ENCODE data around the gene FGF18. TPM values are rescaled to one million over a fixed set of nuclear protein-coding genes. Genes with fewer than 3 reads are reported as not detected.

The FGF18 gene
- total and polyA plus RNA-seq, 4 experiments from 2014 or later: 0.09 to 0.32 (median 0.17) TPM; not detected in 1

DNA sequence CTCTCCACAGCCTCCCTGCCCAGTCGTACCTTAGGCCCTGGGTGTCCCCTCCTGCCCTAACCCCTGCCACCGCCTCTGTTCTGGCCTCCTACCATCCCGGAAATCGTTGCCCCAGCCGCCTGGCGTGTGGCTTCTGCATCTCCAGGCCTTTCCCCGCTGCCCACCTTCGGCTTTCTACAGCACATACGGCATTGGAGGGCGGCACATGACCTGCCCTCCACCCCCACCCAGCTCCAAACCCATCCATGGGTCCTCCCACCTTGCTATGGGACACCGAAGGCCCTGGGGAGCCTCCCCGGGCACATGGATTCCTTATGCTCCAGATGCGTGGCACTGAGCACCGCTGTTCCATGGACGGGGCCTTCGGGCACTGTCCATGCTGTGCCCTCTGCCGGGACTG lies 32.0 kb downstream of the FGF18 start:
- intact Hi-C loops (cut with micrococcal nuclease): no loop called here
- no peak overlapping the region for H3K4me3 ChIP-seq (ENCODE audit: low read length in 2 of 2)
- H3K27me3 Mint-ChIP-seq: peaks cover 28 to 43% of the 10 kb centered on the region in 2 donors
- DNase-seq: no peak
- no peak overlapping the region for H3K27ac Mint-ChIP-seq
- ChIA-PET CTCF (ENCODE audit: partially characterized antibody) (no interaction called here), POLR2A (ENCODE audit: partially characterized antibody) (no interaction called here)
- no peaks in the 10 kb centered on the region for H3K9me3 ChIP-seq (ENCODE audit: control insufficient read depth in 1 of 2, low read length in 2 of 2)
- H3K36me3 Mint-ChIP-seq: no peaks in the 10 kb centered on the region
- H3K27me3 ChIP-seq (ENCODE audit: insufficient read depth, low read length): peaks cover 5% of the 10 kb centered on the region
- H3K4me3 Mint-ChIP-seq: peak overlapping the region in 4 of 8 donors; percentile 34 to 71 (median 53)
- no peaks in the 10 kb centered on the region for H3K36me3 ChIP-seq (ENCODE audit: insufficient read depth, low read length)
- no peak overlapping the region for H3K27ac ChIP-seq (ENCODE audit: low read depth, low read length)
- peaks cover 3 to 11% (median 4%) of the 10 kb centered on the region in 4 donors for H3K4me1 Mint-ChIP-seq
- H3K9me3 Mint-ChIP-seq: peaks cover 0 to 2% (median 0%) of the 10 kb centered on the region in 8 donors
- no peaks in the 10 kb centered on the region for H3K4me1 ChIP-seq (ENCODE audit: insufficient read depth, low read length)

DNA sequence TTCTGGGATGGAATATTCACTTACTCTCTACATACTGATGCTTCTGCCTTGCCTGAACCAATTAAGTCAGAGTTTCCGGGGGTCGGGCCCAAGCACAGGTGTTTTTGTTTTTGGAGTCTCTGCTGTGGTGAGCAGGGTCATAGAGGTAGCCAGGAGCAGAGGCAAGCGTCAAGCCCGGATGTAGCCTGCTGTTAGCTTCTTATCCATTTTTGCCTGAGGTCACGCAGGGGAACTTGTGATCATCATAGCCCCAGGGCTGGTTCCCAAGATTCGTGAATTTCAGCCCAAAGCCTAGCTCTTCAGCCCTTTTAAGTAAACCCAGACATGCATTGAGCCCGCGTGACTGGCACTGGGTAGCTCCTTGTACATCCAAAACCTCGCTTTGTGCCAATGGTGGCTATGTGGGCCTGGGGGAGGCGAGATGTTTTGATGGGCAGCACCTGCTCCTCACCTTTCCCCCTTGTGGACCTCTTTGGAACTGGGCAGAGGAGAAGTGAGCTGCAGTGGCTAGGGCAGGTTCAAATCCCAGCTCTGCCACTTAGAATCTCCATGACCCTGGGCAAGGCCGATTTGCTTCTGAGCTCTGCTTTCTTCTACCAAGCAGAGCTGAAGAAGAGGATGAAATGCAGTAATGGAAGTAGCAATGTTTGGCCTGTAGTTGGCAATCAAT lies 33.7 kb downstream of the FGF18 start:
- H3K27ac ChIP-seq (ENCODE audit: low read depth, low read length): no peak overlapping the region
- H3K4me3 ChIP-seq (ENCODE audit: low read length in 2 of 2): no peak overlapping the region
- POLR2A ChIA-PET (ENCODE audit: partially characterized antibody): no interaction called here
- H3K4me1 ChIP-seq (ENCODE audit: insufficient read depth, low read length): no peaks in the 10 kb centered on the region
- no peak for DNase-seq
- no peak overlapping the region for H3K27ac Mint-ChIP-seq
- no peaks in the 10 kb centered on the region for H3K36me3 ChIP-seq (ENCODE audit: insufficient read depth, low read length)
- H3K36me3 Mint-ChIP-seq: no peaks in the 10 kb centered on the region
- H3K9me3 ChIP-seq (ENCODE audit: control insufficient read depth in 1 of 2, low read length in 2 of 2): no peaks in the 10 kb centered on the region
- no peak overlapping the region for H3K4me3 Mint-ChIP-seq
- peaks cover 5% of the 10 kb centered on the region for H3K27me3 ChIP-seq (ENCODE audit: insufficient read depth, low read length)
- H3K9me3 Mint-ChIP-seq: peaks cover 0 to 2% (median 0%) of the 10 kb centered on the region in 8 donors
- H3K4me1 Mint-ChIP-seq: peaks cover 3 to 11% (median 4%) of the 10 kb centered on the region in 4 donors
- intact Hi-C loops (cut with micrococcal nuclease): no loop called here
- peaks cover 27 to 43% of the 10 kb centered on the region in 2 donors for H3K27me3 Mint-ChIP-seq
- CTCF ChIA-PET (ENCODE audit: partially characterized antibody): no interaction called here

DNA sequence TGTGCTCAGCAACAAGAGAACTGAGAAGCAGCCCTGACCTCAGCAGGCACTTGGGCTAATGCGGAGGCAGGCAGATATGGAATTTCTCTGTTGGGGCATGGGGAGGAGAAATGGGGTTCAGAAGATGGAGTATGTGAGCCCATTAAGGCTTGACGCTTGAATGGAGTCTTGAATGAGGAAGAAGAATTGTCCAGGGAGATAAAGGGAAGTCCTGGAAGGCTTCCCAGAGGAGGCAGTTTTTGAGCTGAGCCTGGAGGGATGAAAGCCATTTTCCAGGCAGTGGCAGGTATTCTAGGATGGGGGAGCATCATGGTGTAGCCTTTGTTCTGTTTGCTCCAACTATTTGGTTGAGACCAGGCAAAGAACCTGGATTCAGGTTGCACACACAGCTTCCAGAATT lies 34.5 kb downstream of the FGF18 start:
- DNase-seq: no peak
- ChIA-PET POLR2A (ENCODE audit: partially characterized antibody) (no interaction called here), CTCF (ENCODE audit: partially characterized antibody) (no interaction called here)
- intact Hi-C loops (cut with micrococcal nuclease): no loop called here
- Histone ChIP-seq H3K4me3 (ENCODE audit: low read length in 2 of 2) (no peak overlapping the region), H3K27ac (ENCODE audit: low read depth, low read length) (no peak overlapping the region), H3K4me1 (ENCODE audit: insufficient read depth, low read length) (no peaks in the 10 kb centered on the region), H3K36me3 (ENCODE audit: insufficient read depth, low read length) (no peaks in the 10 kb centered on the region), H3K27me3 (ENCODE audit: insufficient read depth, low read length) (peaks cover 5% of the 10 kb centered on the region), H3K9me3 (ENCODE audit: control insufficient read depth in 1 of 2, low read length in 2 of 2) (no peaks in the 10 kb centered on the region)
- Mint-ChIP-seq H3K9me3 (peaks cover 0 to 2% (median 0%) of the 10 kb centered on the region in 8 donors), H3K27ac (no peak overlapping the region), H3K4me1 (peaks cover 3 to 11% (median 4%) of the 10 kb centered on the region in 4 donors), H3K4me3 (no peak overlapping the region), H3K36me3 (no peaks in the 10 kb centered on the region), H3K27me3 (peaks cover 23 to 37% of the 10 kb centered on the region in 2 donors)

DNA sequence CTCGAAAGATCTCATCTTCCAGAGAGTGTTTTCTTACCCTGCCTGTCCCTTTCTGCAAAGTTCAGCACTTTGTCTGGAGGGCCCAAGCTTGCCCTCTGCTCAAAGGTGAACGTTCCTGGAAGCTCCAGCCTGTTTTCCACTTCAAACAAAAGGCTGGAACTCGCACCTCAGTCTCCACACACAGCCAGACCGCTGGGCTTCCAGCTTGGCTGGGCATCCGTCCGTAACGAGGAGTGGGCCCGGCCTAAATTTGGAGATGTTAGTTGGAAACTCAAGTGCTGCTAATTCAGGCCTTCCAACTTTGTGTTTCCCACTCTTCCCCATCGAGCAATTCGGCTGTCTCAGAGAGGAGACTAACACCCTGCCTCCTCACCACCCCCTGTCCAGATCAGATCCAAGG lies 35.1 kb downstream of the FGF18 start:
- intact Hi-C loops (cut with micrococcal nuclease): no loop called here

DNA sequence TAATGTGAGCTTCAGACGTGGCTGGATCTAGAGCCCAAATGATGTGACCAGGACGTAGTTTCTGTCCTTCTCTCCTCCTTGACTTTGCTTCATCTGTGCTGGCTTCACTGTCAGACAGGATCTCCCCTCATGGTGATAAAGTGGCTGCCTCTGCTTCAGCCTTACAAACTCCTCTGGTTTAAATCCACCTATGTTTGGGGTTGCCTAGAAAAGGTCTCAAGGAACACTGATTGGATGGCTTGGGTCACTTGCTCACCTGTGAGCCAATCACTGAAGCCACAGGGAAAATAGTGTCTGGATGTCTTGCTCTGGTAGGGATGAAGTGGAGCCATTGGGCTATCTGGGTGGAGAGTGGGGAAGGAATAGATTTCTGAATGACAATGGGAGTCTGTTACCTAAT lies 36.1 kb downstream of the FGF18 start:
- Histone ChIP-seq H3K9me3 (ENCODE audit: control insufficient read depth in 1 of 2, low read length in 2 of 2) (no peaks in the 10 kb centered on the region), H3K4me3 (ENCODE audit: low read length in 2 of 2) (no peak overlapping the region), H3K4me1 (ENCODE audit: insufficient read depth, low read length) (no peaks in the 10 kb centered on the region), H3K27me3 (ENCODE audit: insufficient read depth, low read length) (peaks cover 5% of the 10 kb centered on the region), H3K27ac (ENCODE audit: low read depth, low read length) (no peak overlapping the region), H3K36me3 (ENCODE audit: insufficient read depth, low read length) (no peaks in the 10 kb centered on the region)
- no peak for DNase-seq
- ChIA-PET POLR2A (ENCODE audit: partially characterized antibody) (no interaction called here), CTCF (ENCODE audit: partially characterized antibody) (no interaction called here)
- Mint-ChIP-seq H3K4me1 (peaks cover 3 to 6% (median 4%) of the 10 kb centered on the region in 4 donors), H3K9me3 (peaks cover 0 to 2% (median 0%) of the 10 kb centered on the region in 8 donors), H3K36me3 (no peaks in the 10 kb centered on the region), H3K27me3 (peaks cover 19 to 32% of the 10 kb centered on the region in 2 donors), H3K27ac (no peak overlapping the region), H3K4me3 (no peak overlapping the region)
- intact Hi-C loops (cut with micrococcal nuclease): no loop called here

More for the DNA sequence above, 35.1 kb downstream of the FGF18 start:
- peaks cover 19 to 36% of the 10 kb centered on the region in 2 donors for H3K27me3 Mint-ChIP-seq
- no peaks in the 10 kb centered on the region for H3K36me3 Mint-ChIP-seq
- no peaks in the 10 kb centered on the region for H3K4me1 ChIP-seq (ENCODE audit: insufficient read depth, low read length)
- CTCF ChIA-PET (ENCODE audit: partially characterized antibody): no interaction called here
- no peak for DNase-seq
- no peak overlapping the region for H3K4me3 Mint-ChIP-seq
- no peaks in the 10 kb centered on the region for H3K9me3 ChIP-seq (ENCODE audit: control insufficient read depth in 1 of 2, low read length in 2 of 2)
- no peak overlapping the region for H3K27ac Mint-ChIP-seq
- no peak overlapping the region for H3K4me3 ChIP-seq (ENCODE audit: low read length in 2 of 2)
- peaks cover 5% of the 10 kb centered on the region for H3K27me3 ChIP-seq (ENCODE audit: insufficient read depth, low read length)
- no peak overlapping the region for H3K27ac ChIP-seq (ENCODE audit: low read depth, low read length)
- POLR2A ChIA-PET (ENCODE audit: partially characterized antibody): no interaction called here
- no peaks in the 10 kb centered on the region for H3K36me3 ChIP-seq (ENCODE audit: insufficient read depth, low read length)
- peaks cover 3 to 11% (median 4%) of the 10 kb centered on the region in 4 donors for H3K4me1 Mint-ChIP-seq
- H3K9me3 Mint-ChIP-seq: peaks cover 0 to 2% (median 0%) of the 10 kb centered on the region in 8 donors

DNA sequence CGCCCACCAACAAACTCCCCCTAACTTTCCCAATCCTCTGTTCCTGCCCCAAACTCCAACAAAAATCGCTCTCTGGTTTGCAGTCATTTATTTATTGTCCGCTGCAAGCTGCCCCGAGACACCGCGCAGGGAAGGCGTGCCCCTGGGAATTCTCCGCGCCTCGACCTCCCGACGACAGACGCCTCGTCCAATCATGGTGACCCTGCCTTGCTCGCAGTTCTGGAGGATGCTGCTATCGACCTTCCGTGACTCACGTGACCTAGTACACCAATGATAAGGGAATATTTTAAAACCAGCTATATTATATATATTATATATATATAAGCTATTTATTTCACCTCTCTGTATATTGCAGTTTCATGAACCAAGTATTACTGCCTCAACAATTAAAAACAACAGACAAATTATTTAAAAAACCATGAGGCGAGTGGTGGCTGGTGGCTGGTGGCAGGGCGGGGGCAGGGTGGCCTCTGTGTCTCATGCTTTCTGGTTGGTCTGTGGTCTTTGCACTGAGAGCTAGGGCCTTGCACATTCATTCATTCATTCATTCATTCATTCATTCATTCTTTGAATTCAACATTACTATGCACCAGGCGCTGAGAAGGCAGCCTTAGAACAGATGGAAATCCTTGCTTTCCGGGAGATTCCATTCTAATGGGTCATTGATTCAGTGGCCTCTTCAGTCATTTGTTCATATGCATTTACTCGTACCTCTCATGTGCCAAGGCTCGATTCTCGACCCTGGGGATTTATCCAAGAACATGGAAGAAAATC lies 37.9 kb downstream of the FGF18 start:
- Histone ChIP-seq H3K9me3 (ENCODE audit: control insufficient read depth in 1 of 2, low read length in 2 of 2) (no peaks in the 10 kb centered on the region), H3K4me3 (ENCODE audit: low read length in 2 of 2) (no peak overlapping the region), H3K36me3 (ENCODE audit: insufficient read depth, low read length) (no peaks in the 10 kb centered on the region), H3K27me3 (ENCODE audit: insufficient read depth, low read length) (peaks cover 2% of the 10 kb centered on the region), H3K27ac (ENCODE audit: low read depth, low read length) (no peak overlapping the region), H3K4me1 (ENCODE audit: insufficient read depth, low read length) (no peaks in the 10 kb centered on the region)
- no peaks in the 10 kb centered on the region for H3K36me3 Mint-ChIP-seq
- no peak overlapping the region for H3K4me3 Mint-ChIP-seq
- peaks cover 7 to 24% of the 10 kb centered on the region in 2 donors for H3K27me3 Mint-ChIP-seq
- no peaks in the 10 kb centered on the region for H3K4me1 Mint-ChIP-seq
- POLR2A ChIA-PET (ENCODE audit: partially characterized antibody): no interaction called here
- no peak overlapping the region for H3K27ac Mint-ChIP-seq
- CTCF ChIA-PET (ENCODE audit: partially characterized antibody): no interaction called here
- no peaks in the 10 kb centered on the region for H3K9me3 Mint-ChIP-seq
- no peak for DNase-seq
- intact Hi-C loops (cut with micrococcal nuclease): no loop called here

DNA sequence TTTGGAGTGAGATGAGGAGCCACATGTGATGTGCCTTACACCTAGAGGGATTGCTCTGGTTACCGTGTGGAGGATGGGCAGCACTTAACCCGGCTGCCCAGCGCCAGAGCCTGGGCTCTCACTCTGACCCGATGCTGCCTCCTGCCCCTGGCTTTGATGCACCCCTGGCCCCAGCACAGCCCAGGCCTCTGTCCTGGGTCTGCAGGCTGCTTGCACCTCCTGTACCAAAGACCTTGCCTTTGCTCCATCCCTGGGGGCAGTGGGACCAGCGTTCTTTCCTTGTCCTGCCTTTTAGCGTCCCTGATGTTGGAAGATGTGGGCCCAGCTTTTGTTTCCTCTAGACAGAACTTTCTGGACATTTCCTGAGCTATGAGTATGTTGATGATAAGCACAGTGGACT lies 40.4 kb downstream of the FGF18 start:
- Mint-ChIP-seq H3K4me3 (no peak overlapping the region), H3K27ac (no peak overlapping the region), H3K9me3 (no peaks in the 10 kb centered on the region), H3K4me1 (no peaks in the 10 kb centered on the region), H3K27me3 (peaks cover 5 to 19% of the 10 kb centered on the region in 2 donors), H3K36me3 (no peaks in the 10 kb centered on the region)
- Histone ChIP-seq H3K36me3 (ENCODE audit: insufficient read depth, low read length) (no peaks in the 10 kb centered on the region), H3K4me1 (ENCODE audit: insufficient read depth, low read length) (no peaks in the 10 kb centered on the region), H3K27ac (ENCODE audit: low read depth, low read length) (no peak overlapping the region), H3K9me3 (ENCODE audit: control insufficient read depth in 1 of 2, low read length in 2 of 2) (no peaks in the 10 kb centered on the region), H3K4me3 (ENCODE audit: low read length in 2 of 2) (no peak overlapping the region), H3K27me3 (ENCODE audit: insufficient read depth, low read length) (no peaks in the 10 kb centered on the region)
- ChIA-PET CTCF (ENCODE audit: partially characterized antibody) (no interaction called here), POLR2A (ENCODE audit: partially characterized antibody) (no interaction called here)
- no peak for DNase-seq
- intact Hi-C loops (cut with micrococcal nuclease): no loop called here

Data from CD4-positive, alpha-beta memory T cell (primary cell).